Endothelial cell of umbilical vein (primary cell): ENCODE data around the gene YWHAQ. TPM values are rescaled to one million over a fixed set of nuclear protein-coding genes. Genes with fewer than 3 reads are reported as not detected.
"Not testable (repeated sequence)": the region's sequence is repeated elsewhere in the genome, so short reads cannot be mapped to it uniquely, and the experiment has no call there.

Experiments
- BruUV-seq: library from RNA; stranded (reverse); fragments of 400-500 nt; replicated peaks from 2 replicates; lab custom pipeline; 2021; lab: Mats Ljungman, UMichigan
- CTCF ChIA-PET: fragments of 300-600, 350-600 bp; sonication (Branson Sonifier 250); formaldehyde crosslinking; loops from one replicate; lab custom pipeline; 2021; ENCODE audit warnings: antibody characterized with exemption, inconsistent platforms; lab: Charles Lee
- POLR2A ChIA-PET: fragments of 300-600, 350-600 bp; sonication (Branson Sonifier 250); formaldehyde crosslinking; loops from one replicate; lab custom pipeline; 2021; ENCODE audit warnings: antibody characterized with exemption, inconsistent platforms; lab: Charles Lee
- DNase-seq: peaks from one replicate; pipeline ENCODE4 v3.0.0-alpha.2; 2011; ENCODE audit warnings: low read depth, low spot score
- FAIRE-seq: peaks from 2 replicates; lab custom pipeline; 2011; peaks lifted over from hg19 to GRCh38; lab: Jason Lieb, UNC
- H2AFZ ChIP-seq: 2 replicates; pipeline ENCODE4 v1.6.0; 2012; ENCODE audit warnings: low read depth, low read length, control low read depth, inconsistent platforms
- H3K27ac ChIP-seq: 2 replicates; pipeline ENCODE4 v1.5.1; 2011; ENCODE audit warnings: low read depth, mild to moderate bottlenecking, control low read depth, low read length, moderate library complexity; ENCODE audit not compliant: insufficient read depth
- H3K27me3 ChIP-seq, 2 experiments: 2 replicates each; pipeline versions ENCODE4 v1.6.0 to v1.6.1; 2011; ENCODE audit warnings: low read length in 2 of 2, mixed read lengths in 1 of 2; ENCODE audit not compliant: control insufficient read depth in 2 of 2, insufficient read depth in 2 of 2
- H3K36me3 ChIP-seq, 2 experiments: 2 replicates in 1 of 2; 3 replicates in 1 of 2; pipeline ENCODE4 v1.5.1; 2011; ENCODE audit warnings: low read length in 2 of 2, mild to moderate bottlenecking in 1 of 2, moderate library complexity in 1 of 2; ENCODE audit not compliant: control insufficient read depth in 2 of 2, insufficient read depth in 2 of 2; ENCODE audit errors: extremely low read depth in 1 of 2
- H3K4me1 ChIP-seq: 3 replicates; pipeline ENCODE4 v1.5.1; 2011; ENCODE audit warnings: mild to moderate bottlenecking, low read length; ENCODE audit not compliant: control insufficient read depth, insufficient read depth; ENCODE audit errors: extremely low read depth
- H3K4me2 ChIP-seq: 2 replicates; pipeline ENCODE4 v1.6.1; 2011; ENCODE audit warnings: low read length, control low read depth, mixed read lengths; ENCODE audit not compliant: insufficient read depth
- H3K4me3 ChIP-seq, 3 experiments: fragments of 200-600 bp in 1 of 3; sonication (generic), shearing (Covaris generic) in 1 of 3; replicated peaks in 1 of 3; 2 replicates each; pipeline ENCODE4 v1.5.1; 2011 to 2016; ENCODE audit warnings: control low read depth in 3 of 3, low read length in 3 of 3, mild to moderate bottlenecking in 2 of 3, inconsistent platforms in 1 of 3, low read depth in 1 of 3, moderate library complexity in 1 of 3; ENCODE audit not compliant: insufficient read depth in 1 of 3
- H3K79me2 ChIP-seq: 2 replicates; pipeline ENCODE4 v1.6.0; 2012; ENCODE audit warnings: low read length, inconsistent platforms; ENCODE audit not compliant: control insufficient read depth, insufficient read depth
- H3K9ac ChIP-seq: replicated peaks from 2 replicates; pipeline ENCODE3; 2011; ENCODE audit warnings: low read length, control low read depth; ENCODE audit not compliant: insufficient read depth; ENCODE audit errors: extremely low read depth
- H3K9me1 ChIP-seq: replicated peaks from 3 replicates; pipeline ENCODE4 v1.6.0; 2011; ENCODE audit warnings: mild to moderate bottlenecking, low read length; ENCODE audit not compliant: control insufficient read depth, insufficient read depth; ENCODE audit errors: extremely low read depth
- H3K9me3 ChIP-seq: replicated peaks from 2 replicates; pipeline ENCODE4 v1.5.1; 2012; ENCODE audit warnings: low read length, inconsistent platforms; ENCODE audit not compliant: control insufficient read depth, insufficient read depth
- H4K20me1 ChIP-seq: replicated peaks from 2 replicates; pipeline ENCODE3; 2011; ENCODE audit warnings: mild to moderate bottlenecking, low read length; ENCODE audit not compliant: control insufficient read depth, insufficient read depth; ENCODE audit errors: extremely low read depth
- EZH2 ChIP-seq: IDR thresholded peaks from 2 replicates; pipeline ENCODE4 v1.6.1; 2012; ENCODE audit warnings: borderline replicate concordance, low read depth, mild to moderate bottlenecking, moderate library complexity, low read length, inconsistent platforms; ENCODE audit not compliant: severe bottlenecking
- MAX ChIP-seq: IDR thresholded peaks from 2 replicates; pipeline ENCODE4 v1.6.1; 2011; ENCODE audit not compliant: insufficient read depth, insufficient read length
- MYC ChIP-seq: IDR thresholded peaks from one replicate; pipeline ENCODE4 v1.6.1; 2011; ENCODE audit warnings: mild to moderate bottlenecking, low read depth, low read length
- POLR2A ChIP-seq: IDR thresholded peaks from 2 replicates; pipeline ENCODE4 v1.6.1; 2012; ENCODE audit warnings: low read depth, mild to moderate bottlenecking, control low read depth, low read length
- POLR2AphosphoS5 ChIP-seq: IDR thresholded peaks from 2 replicates; pipeline ENCODE4 v1.6.1; 2012; ENCODE audit warnings: low read depth, mild to moderate bottlenecking, control low read depth, low read length, moderate library complexity; ENCODE audit not compliant: insufficient read depth
- dilution Hi-C: fragments of 300-500 bp; cut with MboI; formaldehyde crosslinking; loops from one replicate; pipeline ENCODE4 v1.15.0; 2019; ENCODE audit warnings: low sequenced_read_pairs; ENCODE audit not compliant: extremely low pct_ligation_motif_present
- intact Hi-C: fragments of 100-400 bp; cut with micrococcal nuclease; formaldehyde crosslinking; loops from one replicate; pipeline ENCODE4 v1.10.0; 2022
- polyA plus RNA-seq, 4 experiments: library from polyadenylated mRNA; depleted of rRNA in 3 of 4; stranded (reverse) in 3 of 4; unstranded in 1 of 4; fragments of >200 nt; gene quantifications; 2 replicates each; pipeline versions ENCODE4 v1.2.1 to v1.2.3, GENCODE V29; 2011 to 2012; ENCODE audit warnings: missing spikeins in 1 of 4
- total RNA-seq: library from RNA; stranded (reverse); gene quantifications from 2 replicates; pipeline ENCODE4 v1.2.3, GENCODE V29; 2021
- TF ChIP-seq, protein P1 (sequence below), 2 donors: IDR thresholded peaks; 1 replicate in 1 of 2; 2 replicates in 1 of 2; pipeline ENCODE4 v1.5.1; 2011; ENCODE audit warnings: low read length in 2 of 2, mild to moderate bottlenecking in 2 of 2, moderate library complexity in 2 of 2, control low read depth in 1 of 2, inconsistent platforms in 1 of 2, low read depth in 1 of 2; ENCODE audit not compliant: insufficient read depth in 1 of 2; ENCODE audit errors: extremely low read depth in 1 of 2

The YWHAQ gene
- total and polyA plus RNA-seq, 2 donors (not counting 3 experiments of a cell fraction or from before 2014, with no cell fraction given): 217 to 456 TPM

GRCh38 chr2:9627310-9627709 lies 3.5 kb downstream of the YWHAQ start:
- no peaks in the 10 kb centered on the region for H3K9me1 ChIP-seq
- H4K20me1 ChIP-seq: peaks cover 30% of the 10 kb centered on the region
- H3K9ac ChIP-seq: no peak overlapping the region
- DNase-seq (no peak), FAIRE-seq (no peak)
- peaks cover 22% of the 10 kb centered on the region for H3K4me1 ChIP-seq
- ChIA-PET POLR2A (no interaction called here), CTCF (no interaction called here)
- peaks cover 3 to 7% of the 10 kb centered on the region in 2 experiments for H3K36me3 ChIP-seq
- peaks cover 80% of the 10 kb centered on the region for H3K79me2 ChIP-seq
- peak overlapping the region; percentile 59 for H3K4me2 ChIP-seq
- dilution Hi-C loops: no loop called here
- intact Hi-C loops: no loop called here
- TF ChIP-seq, protein P1, sequence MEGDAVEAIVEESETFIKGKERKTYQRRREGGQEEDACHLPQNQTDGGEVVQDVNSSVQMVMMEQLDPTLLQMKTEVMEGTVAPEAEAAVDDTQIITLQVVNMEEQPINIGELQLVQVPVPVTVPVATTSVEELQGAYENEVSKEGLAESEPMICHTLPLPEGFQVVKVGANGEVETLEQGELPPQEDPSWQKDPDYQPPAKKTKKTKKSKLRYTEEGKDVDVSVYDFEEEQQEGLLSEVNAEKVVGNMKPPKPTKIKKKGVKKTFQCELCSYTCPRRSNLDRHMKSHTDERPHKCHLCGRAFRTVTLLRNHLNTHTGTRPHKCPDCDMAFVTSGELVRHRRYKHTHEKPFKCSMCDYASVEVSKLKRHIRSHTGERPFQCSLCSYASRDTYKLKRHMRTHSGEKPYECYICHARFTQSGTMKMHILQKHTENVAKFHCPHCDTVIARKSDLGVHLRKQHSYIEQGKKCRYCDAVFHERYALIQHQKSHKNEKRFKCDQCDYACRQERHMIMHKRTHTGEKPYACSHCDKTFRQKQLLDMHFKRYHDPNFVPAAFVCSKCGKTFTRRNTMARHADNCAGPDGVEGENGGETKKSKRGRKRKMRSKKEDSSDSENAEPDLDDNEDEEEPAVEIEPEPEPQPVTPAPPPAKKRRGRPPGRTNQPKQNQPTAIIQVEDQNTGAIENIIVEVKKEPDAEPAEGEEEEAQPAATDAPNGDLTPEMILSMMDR (IDR thresholded peaks at IDR 0.05; ENCODE audit: extremely low read depth in 1 of 2, insufficient read depth in 1 of 2, low read depth in 1 of 2, low read length in 2 of 2): no peak
- no peak for TF ChIP-seq MYC
- no peak for TF ChIP-seq MAX
- no peak for TF ChIP-seq POLR2AphosphoS5
- BruUV-seq: no TSS peak
- H3K27me3 ChIP-seq: no peaks in the 10 kb centered on the region
- no peak overlapping the region for H3K27ac ChIP-seq
- H2AFZ ChIP-seq: no peak overlapping the region
- no peak overlapping the region for H3K4me3 ChIP-seq
- no peaks in the 10 kb centered on the region for H3K9me3 ChIP-seq

DNA sequence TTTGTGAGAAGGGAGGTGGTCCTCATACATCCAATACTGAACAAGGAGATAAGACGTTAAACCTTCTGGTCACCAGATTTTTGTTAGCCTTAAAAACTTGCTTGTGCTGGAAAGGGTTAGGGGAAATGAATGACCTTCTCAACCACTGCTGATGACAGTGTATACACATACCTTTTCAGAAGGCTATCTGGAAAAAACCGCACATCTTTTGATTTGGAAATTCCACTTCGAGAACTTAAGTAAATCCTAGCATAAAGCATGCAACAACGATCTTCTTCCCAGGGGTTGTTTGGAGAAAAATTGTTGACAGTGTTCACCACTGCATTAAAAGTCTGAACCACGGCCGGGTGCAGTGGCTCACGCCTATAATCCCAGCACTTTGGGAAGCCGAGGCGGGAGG lies 7.6 kb downstream of the YWHAQ start:
- intact Hi-C loops (no loop called here), dilution Hi-C loops (no loop called here)
- FAIRE-seq (no peak), DNase-seq (no peak)
- Histone ChIP-seq H3K4me1 (peaks cover 13% of the 10 kb centered on the region), H3K9me3 (no peaks in the 10 kb centered on the region), H3K36me3 (peaks cover 3 to 7% of the 10 kb centered on the region in 2 experiments), H3K27me3 (no peaks in the 10 kb centered on the region), H3K27ac (no peak overlapping the region), H2AFZ (no peak overlapping the region), H3K9me1 (no peaks in the 10 kb centered on the region), H3K4me2 (no peak overlapping the region), H3K4me3 (no peak overlapping the region), H3K79me2 (peaks cover 100% of the 10 kb centered on the region), H3K9ac (no peak overlapping the region), H4K20me1 (peaks cover 42% of the 10 kb centered on the region)
- no peak for TF ChIP-seq POLR2AphosphoS5
- TF ChIP-seq POLR2A: no peak
- TF ChIP-seq EZH2: no peak
- CTCF ChIA-PET: interaction anchor here (1.1 kb wide), 1 partner anchor 147 kb away, joined by 3 read pairs; no protein-coding TSS in a partner anchor
- POLR2A ChIA-PET: no interaction called here
- no TSS peak for BruUV-seq

GRCh38 chr2:9621655-9622054 lies 9.1 kb downstream of the YWHAQ start:
- H3K9me3 ChIP-seq, FAIRE-seq, dilution Hi-C loops, H3K4me3 ChIP-seq, H3K36me3 ChIP-seq, H3K27ac ChIP-seq, POLR2A ChIA-PET, H3K4me2 ChIP-seq, H2AFZ ChIP-seq, DNase-seq, H3K4me1 ChIP-seq, H3K9ac ChIP-seq, intact Hi-C loops, CTCF ChIA-PET, H3K9me1 ChIP-seq, BruUV-seq, H3K27me3 ChIP-seq: not testable (repeated sequence)
- H3K79me2 ChIP-seq: peaks cover 99% of the 10 kb centered on the region
- H4K20me1 ChIP-seq: peaks cover 33% of the 10 kb centered on the region
